ENCODE measurements around the gene ANKRD27.

ANKRD27 gene

GRCh38 chr19:32702010-32702409 lies 27.0 kb upstream of the ANKRD27 start (continued):
- TF ChIP-seq, protein P1, sequence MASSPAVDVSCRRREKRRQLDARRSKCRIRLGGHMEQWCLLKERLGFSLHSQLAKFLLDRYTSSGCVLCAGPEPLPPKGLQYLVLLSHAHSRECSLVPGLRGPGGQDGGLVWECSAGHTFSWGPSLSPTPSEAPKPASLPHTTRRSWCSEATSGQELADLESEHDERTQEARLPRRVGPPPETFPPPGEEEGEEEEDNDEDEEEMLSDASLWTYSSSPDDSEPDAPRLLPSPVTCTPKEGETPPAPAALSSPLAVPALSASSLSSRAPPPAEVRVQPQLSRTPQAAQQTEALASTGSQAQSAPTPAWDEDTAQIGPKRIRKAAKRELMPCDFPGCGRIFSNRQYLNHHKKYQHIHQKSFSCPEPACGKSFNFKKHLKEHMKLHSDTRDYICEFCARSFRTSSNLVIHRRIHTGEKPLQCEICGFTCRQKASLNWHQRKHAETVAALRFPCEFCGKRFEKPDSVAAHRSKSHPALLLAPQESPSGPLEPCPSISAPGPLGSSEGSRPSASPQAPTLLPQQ (tag by site-specific recombination; IDR thresholded peaks at IDR 0.05): no peak
- TF ChIP-seq SP2 (tag by site-specific recombination; IDR thresholded peaks at IDR 0.05) (no peak), ZNF341 (tag by site-specific recombination; IDR thresholded peaks at IDR 0.05; ENCODE audit: low read depth) (no peak), TRIM28 (IDR thresholded peaks at IDR 0.05; ENCODE audit: borderline replicate concordance, low read length) (0 out of 2 replicates have a peak, but pooled peaks have one; percentile 42), GLIS2 (tag by site-specific recombination; IDR thresholded peaks at IDR 0.05) (no peak), OVOL3 (tag by site-specific recombination; IDR thresholded peaks at IDR 0.05) (no peak), ZNF433 (tag by site-specific recombination; IDR thresholded peaks at IDR 0.05; ENCODE audit: low read depth) (no peak), ZNF558 (tag by site-specific recombination; IDR thresholded peaks at IDR 0.05) (peak; percentile 15; the same call in 1 of the 2 replicates), KLF9 (tag by site-specific recombination; IDR thresholded peaks at IDR 0.05; ENCODE audit: low read depth) (no peak), ZNF776 (tag by site-specific recombination; IDR thresholded peaks at IDR 0.05; ENCODE audit: borderline replicate concordance) (no peak), ZFHX2 (tag by site-specific recombination; conservative IDR thresholded peaks at IDR 0.05) (no peak), TCF7L2 (IDR thresholded peaks at IDR 0.05; ENCODE audit: borderline replicate concordance, low read depth, low read length) (no peak), SP7 (tag by site-specific recombination; IDR thresholded peaks at IDR 0.05) (peak; percentile 48; the same call in 1 of the 2 replicates), GFI1B (tag by site-specific recombination; IDR thresholded peaks at IDR 0.05) (no peak), ZNF843 (tag by site-specific recombination; IDR thresholded peaks at IDR 0.05) (peak; percentile 57; the same call in 1 of the 2 replicates), ZNF837 (tag by site-specific recombination; IDR thresholded peaks at IDR 0.05) (no peak), ZNF223 (tag by site-specific recombination; IDR thresholded peaks at IDR 0.05) (no peak), ZNF112 (tag by site-specific recombination; IDR thresholded peaks at IDR 0.05) (no peak), ZBTB1 (tag by site-specific recombination; IDR thresholded peaks at IDR 0.05) (no peak), IKZF3 (tag by site-specific recombination; IDR thresholded peaks at IDR 0.05) (peak; percentile 64), ZFP37 (tag by site-specific recombination; IDR thresholded peaks at IDR 0.05) (no peak), ZNF311 (tag by site-specific recombination; IDR thresholded peaks at IDR 0.05; ENCODE audit: borderline replicate concordance) (no peak), PRDM1 (tag by site-specific recombination; IDR thresholded peaks at IDR 0.05) (0 out of 2 replicates have a peak, but pooled peaks have one; percentile 52), ZNF335 (tag by site-specific recombination; conservative IDR thresholded peaks at IDR 0.05) (no peak), PRDM4 (tag by site-specific recombination; IDR thresholded peaks at IDR 0.05) (no peak), KLF8 (tag by site-specific recombination; IDR thresholded peaks at IDR 0.05) (no peak)
- TF ChIP-seq, protein P2, sequence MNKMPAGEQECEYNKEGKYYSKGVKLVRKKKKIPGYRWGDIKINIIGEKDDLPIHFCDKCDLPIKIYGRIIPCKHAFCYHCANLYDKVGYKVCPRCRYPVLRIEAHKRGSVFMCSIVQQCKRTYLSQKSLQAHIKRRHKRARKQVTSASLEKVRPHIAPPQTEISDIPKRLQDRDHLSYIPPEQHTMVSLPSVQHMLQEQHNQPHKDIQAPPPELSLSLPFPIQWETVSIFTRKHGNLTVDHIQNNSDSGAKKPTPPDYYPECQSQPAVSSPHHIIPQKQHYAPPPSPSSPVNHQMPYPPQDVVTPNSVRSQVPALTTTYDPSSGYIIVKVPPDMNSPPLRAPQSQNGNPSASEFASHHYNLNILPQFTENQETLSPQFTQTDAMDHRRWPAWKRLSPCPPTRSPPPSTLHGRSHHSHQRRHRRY (tag by site-specific recombination; IDR thresholded peaks at IDR 0.05): no peak
- TF ChIP-seq, protein P3, sequence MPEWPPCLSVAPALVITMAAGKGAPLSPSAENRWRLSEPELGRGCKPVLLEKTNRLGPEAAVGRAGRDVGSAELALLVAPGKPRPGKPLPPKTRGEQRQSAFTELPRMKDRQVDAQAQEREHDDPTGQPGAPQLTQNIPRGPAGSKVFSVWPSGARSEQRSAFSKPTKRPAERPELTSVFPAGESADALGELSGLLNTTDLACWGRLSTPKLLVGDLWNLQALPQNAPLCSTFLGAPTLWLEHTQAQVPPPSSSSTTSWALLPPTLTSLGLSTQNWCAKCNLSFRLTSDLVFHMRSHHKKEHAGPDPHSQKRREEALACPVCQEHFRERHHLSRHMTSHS (tag by site-specific recombination; IDR thresholded peaks at IDR 0.05): no peak
- TF ChIP-seq, protein P4, sequence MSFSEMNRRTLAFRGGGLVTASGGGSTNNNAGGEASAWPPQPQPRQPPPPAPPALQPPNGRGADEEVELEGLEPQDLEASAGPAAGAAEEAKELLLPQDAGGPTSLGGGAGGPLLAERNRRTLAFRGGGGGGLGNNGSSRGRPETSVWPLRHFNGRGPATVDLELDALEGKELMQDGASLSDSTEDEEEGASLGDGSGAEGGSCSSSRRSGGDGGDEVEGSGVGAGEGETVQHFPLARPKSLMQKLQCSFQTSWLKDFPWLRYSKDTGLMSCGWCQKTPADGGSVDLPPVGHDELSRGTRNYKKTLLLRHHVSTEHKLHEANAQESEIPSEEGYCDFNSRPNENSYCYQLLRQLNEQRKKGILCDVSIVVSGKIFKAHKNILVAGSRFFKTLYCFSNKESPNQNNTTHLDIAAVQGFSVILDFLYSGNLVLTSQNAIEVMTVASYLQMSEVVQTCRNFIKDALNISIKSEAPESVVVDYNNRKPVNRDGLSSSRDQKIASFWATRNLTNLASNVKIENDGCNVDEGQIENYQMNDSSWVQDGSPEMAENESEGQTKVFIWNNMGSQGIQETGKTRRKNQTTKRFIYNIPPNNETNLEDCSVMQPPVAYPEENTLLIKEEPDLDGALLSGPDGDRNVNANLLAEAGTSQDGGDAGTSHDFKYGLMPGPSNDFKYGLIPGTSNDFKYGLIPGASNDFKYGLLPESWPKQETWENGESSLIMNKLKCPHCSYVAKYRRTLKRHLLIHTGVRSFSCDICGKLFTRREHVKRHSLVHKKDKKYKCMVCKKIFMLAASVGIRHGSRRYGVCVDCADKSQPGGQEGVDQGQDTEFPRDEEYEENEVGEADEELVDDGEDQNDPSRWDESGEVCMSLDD (tag by site-specific recombination; IDR thresholded peaks at IDR 0.05): no peak
- TF ChIP-seq, protein P5, sequence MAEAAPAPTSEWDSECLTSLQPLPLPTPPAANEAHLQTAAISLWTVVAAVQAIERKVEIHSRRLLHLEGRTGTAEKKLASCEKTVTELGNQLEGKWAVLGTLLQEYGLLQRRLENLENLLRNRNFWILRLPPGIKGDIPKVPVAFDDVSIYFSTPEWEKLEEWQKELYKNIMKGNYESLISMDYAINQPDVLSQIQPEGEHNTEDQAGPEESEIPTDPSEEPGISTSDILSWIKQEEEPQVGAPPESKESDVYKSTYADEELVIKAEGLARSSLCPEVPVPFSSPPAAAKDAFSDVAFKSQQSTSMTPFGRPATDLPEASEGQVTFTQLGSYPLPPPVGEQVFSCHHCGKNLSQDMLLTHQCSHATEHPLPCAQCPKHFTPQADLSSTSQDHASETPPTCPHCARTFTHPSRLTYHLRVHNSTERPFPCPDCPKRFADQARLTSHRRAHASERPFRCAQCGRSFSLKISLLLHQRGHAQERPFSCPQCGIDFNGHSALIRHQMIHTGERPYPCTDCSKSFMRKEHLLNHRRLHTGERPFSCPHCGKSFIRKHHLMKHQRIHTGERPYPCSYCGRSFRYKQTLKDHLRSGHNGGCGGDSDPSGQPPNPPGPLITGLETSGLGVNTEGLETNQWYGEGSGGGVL (tag by site-specific recombination; IDR thresholded peaks at IDR 0.05): no peak
- TF ChIP-seq, protein P6, sequence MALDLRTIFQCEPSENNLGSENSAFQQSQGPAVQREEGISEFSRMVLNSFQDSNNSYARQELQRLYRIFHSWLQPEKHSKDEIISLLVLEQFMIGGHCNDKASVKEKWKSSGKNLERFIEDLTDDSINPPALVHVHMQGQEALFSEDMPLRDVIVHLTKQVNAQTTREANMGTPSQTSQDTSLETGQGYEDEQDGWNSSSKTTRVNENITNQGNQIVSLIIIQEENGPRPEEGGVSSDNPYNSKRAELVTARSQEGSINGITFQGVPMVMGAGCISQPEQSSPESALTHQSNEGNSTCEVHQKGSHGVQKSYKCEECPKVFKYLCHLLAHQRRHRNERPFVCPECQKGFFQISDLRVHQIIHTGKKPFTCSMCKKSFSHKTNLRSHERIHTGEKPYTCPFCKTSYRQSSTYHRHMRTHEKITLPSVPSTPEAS (tag by site-specific recombination; IDR thresholded peaks at IDR 0.05): no peak

Measured in HEK293 (cell line).